Type B pancreatic cell (in vitro differentiated cells): Measurements from ENCODE around the gene CYB5R3. TPM values are rescaled to one million over a fixed set of nuclear protein-coding genes. Genes with fewer than 3 reads are reported as not detected.

Experiments
- DNase-seq: peaks from one replicate; pipeline ENCODE4 v3.0.0; 2021; ENCODE audit warnings: mixed read lengths; ENCODE audit not compliant: unreplicated experiment; ENCODE audit errors: extremely low spot score
- H3K27ac Mint-ChIP-seq: 2 replicates; pipeline ENCODE4 v1.8.0; 2021; ENCODE audit warnings: mild to moderate bottlenecking, mixed read lengths
- H3K27me3 Mint-ChIP-seq: 2 replicates; pipeline ENCODE4 v1.8.0; 2021; ENCODE audit warnings: mixed read lengths
- H3K36me3 Mint-ChIP-seq: 2 replicates; pipeline ENCODE4 v1.8.0; 2021; ENCODE audit warnings: mixed read lengths
- H3K4me1 Mint-ChIP-seq: one replicate; pipeline ENCODE4 v1.8.0; 2021; ENCODE audit warnings: mixed read lengths; ENCODE audit not compliant: unreplicated experiment
- H3K4me3 Mint-ChIP-seq: 2 replicates; pipeline ENCODE4 v1.8.0; 2021; ENCODE audit warnings: mild to moderate bottlenecking, mixed read lengths
- H3K9me3 Mint-ChIP-seq: 2 replicates; pipeline ENCODE4 v1.8.0; 2021; ENCODE audit warnings: mixed read lengths
- total RNA-seq: library from RNA; stranded (reverse); gene quantifications from 2 replicates; pipeline ENCODE4 v1.2.1, GENCODE V29; 2021; ENCODE audit warnings: low replicate concordance
- TF ChIP-seq, protein P1 (sequence below): fragments of 200-600 bp; sonication (generic); conservative IDR thresholded peaks from 2 replicates; pipeline ENCODE4 v1.5.0; 2021; ENCODE audit warnings: antibody characterized with exemption, mild to moderate bottlenecking

CYB5R3 gene
- total RNA-seq, 1 donor from 2014 or later: 102 TPM

DNA sequence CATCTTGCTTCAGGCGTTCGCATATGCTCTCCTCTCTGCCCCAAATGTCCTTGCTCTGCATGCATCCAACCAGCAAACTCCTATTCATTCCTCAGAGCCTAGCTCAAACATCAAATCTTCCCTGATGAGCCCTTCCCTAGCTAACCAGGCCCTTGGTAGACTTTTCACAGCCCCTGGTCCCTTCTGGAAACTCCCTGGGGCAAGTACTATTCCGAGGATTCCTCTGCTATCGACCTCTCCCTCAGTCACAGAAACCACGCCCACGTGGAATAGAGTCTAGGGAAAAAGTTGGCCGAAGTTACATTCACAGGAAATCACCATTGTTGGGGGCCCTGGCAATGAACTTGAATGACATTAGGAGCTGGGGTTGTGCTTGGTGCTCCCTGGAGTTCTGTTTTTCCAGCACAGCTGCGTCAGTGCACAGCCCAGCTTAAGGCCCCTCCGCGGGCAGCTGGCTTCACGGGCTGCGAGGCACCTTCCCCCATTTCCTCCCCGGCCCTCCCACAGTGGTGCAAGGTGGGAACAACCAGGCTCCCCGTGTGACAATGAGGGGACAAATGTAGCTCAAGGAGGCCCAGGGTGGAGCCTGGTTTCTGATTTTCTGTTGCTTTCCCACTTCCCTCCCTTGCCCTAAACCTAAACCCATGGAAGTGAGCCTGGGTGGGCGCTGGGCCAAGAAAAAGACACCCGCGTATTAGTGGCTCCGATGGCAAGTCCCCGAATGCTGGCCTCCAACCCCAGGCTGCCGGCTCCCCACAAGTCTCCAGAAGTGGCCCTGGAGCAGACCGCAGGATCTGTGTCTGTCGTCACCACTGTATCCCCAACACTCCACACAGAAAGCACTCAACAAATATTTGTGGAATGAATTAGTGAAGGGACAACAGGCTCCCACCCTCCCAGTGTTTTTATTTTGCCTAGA is 4.5 kb downstream of the CYB5R3 start:
- no peaks in the 10 kb centered on the region for H3K9me3 Mint-ChIP-seq
- H3K4me1 Mint-ChIP-seq: peaks cover 34% of the 10 kb centered on the region
- no peak for DNase-seq
- peak overlapping the region; percentile 79 for H3K4me3 Mint-ChIP-seq
- TF ChIP-seq, protein P1, sequence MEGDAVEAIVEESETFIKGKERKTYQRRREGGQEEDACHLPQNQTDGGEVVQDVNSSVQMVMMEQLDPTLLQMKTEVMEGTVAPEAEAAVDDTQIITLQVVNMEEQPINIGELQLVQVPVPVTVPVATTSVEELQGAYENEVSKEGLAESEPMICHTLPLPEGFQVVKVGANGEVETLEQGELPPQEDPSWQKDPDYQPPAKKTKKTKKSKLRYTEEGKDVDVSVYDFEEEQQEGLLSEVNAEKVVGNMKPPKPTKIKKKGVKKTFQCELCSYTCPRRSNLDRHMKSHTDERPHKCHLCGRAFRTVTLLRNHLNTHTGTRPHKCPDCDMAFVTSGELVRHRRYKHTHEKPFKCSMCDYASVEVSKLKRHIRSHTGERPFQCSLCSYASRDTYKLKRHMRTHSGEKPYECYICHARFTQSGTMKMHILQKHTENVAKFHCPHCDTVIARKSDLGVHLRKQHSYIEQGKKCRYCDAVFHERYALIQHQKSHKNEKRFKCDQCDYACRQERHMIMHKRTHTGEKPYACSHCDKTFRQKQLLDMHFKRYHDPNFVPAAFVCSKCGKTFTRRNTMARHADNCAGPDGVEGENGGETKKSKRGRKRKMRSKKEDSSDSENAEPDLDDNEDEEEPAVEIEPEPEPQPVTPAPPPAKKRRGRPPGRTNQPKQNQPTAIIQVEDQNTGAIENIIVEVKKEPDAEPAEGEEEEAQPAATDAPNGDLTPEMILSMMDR: no peak
- no peaks in the 10 kb centered on the region for H3K27me3 Mint-ChIP-seq
- peak overlapping the region; percentile 88 for H3K27ac Mint-ChIP-seq
- H3K36me3 Mint-ChIP-seq: peaks cover 4% of the 10 kb centered on the region

DNA sequence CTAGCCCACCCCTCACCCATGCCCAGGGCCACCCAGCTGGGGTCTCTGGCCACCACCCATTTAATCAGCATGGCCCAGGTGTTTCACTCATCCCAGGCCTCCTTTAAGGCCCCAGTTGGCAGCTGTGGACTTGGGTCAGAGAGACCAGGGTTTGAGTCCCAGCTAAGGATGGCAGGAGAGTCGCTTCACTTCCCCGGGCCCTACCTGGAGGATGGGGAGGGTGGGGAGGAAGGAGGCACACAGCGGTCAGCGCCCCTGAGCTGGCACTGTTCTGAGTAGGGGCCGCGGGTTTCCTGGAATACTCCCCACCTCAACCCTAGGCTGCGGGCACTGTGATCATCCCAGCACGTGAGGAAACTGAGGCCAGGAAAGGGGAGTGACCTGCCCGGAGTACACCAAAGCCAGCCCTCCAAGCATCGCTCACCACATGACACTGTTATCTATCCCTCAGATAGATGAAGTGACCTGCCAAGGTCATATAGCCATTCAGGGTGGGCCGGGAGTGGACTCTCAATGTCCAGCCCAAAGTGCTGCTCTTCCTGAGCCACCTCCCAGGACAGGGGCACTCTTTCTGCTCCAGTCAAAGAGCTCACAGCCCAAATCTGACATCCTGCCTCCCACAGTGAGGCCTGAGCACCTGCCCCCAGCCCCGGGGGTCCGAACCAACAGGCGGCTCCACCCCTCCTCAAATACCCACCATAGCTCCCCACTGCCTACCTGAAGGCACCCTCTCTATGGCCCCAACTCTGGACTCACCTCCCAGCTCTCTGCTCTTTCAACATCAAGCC is 5.4 kb downstream of the CYB5R3 start:
- TF ChIP-seq, protein P1: no peak
- Mint-ChIP-seq H3K9me3 (no peaks in the 10 kb centered on the region), H3K27ac (peak overlapping the region; percentile 86), H3K36me3 (peaks cover 4% of the 10 kb centered on the region), H3K4me3 (peak overlapping the region; percentile 27), H3K4me1 (peaks cover 34% of the 10 kb centered on the region), H3K27me3 (no peaks in the 10 kb centered on the region)
- DNase-seq: no peak

DNA sequence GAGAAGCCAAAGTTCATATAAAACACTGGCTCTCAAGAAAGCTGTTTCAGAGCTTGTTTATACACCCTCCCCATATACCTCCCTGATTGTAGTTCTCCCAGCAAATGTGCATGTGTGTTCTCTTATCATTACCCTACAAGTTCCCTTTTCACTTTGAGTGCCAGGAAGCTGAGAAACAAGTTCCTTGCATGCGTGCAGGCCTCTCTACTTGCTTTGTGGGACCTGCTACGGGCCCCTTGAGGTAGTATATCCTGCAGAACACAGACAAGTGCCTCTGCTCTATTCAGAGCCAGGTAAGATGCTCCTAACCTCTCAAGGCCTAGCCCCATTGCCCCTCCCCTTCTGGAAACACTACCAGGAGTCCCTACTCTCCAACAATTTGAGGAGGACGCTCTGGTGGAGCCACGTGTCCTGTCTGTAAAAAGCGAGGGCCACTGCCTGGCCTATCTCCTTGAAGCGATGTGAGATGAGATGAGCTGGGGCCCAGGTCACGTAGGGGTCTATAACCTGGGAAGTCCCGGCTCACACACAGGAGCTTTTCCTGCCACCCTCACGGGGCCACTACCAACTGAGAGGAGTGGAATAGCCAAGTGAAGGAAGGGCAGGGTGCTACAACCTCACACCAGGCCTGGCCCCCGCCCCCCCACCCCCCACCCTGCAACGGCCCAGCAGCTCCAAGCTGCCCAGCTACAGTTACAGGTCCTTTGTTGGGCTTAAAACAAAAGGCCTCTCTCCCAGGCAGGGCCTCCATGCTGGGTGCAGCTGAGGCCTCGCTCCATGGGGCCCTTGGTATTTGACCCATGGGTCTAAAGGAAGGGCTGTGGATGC is 6.2 kb downstream of the CYB5R3 start:
- H3K9me3 Mint-ChIP-seq: no peaks in the 10 kb centered on the region
- peak overlapping the region; percentile 31 for H3K27ac Mint-ChIP-seq
- TF ChIP-seq, protein P1: no peak
- peaks cover 30% of the 10 kb centered on the region for H3K4me1 Mint-ChIP-seq
- peaks cover 4% of the 10 kb centered on the region for H3K36me3 Mint-ChIP-seq
- no peak overlapping the region for H3K4me3 Mint-ChIP-seq
- H3K27me3 Mint-ChIP-seq: no peaks in the 10 kb centered on the region
- DNase-seq: no peak

- Mint-ChIP-seq H3K4me1 (peaks cover 26% of the 10 kb centered on the region), H3K4me3 (no peak overlapping the region), H3K36me3 (peaks cover 4% of the 10 kb centered on the region), H3K27me3 (no peaks in the 10 kb centered on the region), H3K9me3 (no peaks in the 10 kb centered on the region), H3K27ac (no peak overlapping the region)
- TF ChIP-seq, protein P1: no peak
- DNase-seq: no peak
Measured at GRCh38 chr22:42641801-42642413, 7.3 kb downstream of the CYB5R3 start.
